Measurements from ENCODE around the gene SLC25A21. TPM values are rescaled to one million over a fixed set of nuclear protein-coding genes. Genes with fewer than 3 reads are reported as not detected.
A peak's percentile ranks its signal among the peaks of the same experiment; 100 is the strongest.

The SLC25A21 gene
- total and polyA plus RNA-seq, 9 donors = 0.57 to 1.6 (median 1.1) TPM; not detected in 1

GRCh38 chr14:37202265-37202664 is 29.9 kb upstream of the SLC25A21 start:
- 90 to 97% (median 92%) methylated on average over 2 of the region's 2 CpGs for WGBS, 3 donors
- DNase-seq = no peak
- intact Hi-C loops (cut with DNase I) = no loop called here

GRCh38 chr14:37201724-37202123 is 29.3 kb upstream of the SLC25A21 start:
- H3K36me3 ChIP-seq = no peaks in the 10 kb centered on the region
- H3K9me3 ChIP-seq = peaks cover 0 to 6% of the 10 kb centered on the region in 2 donors
- no peak overlapping the region for H3K27ac ChIP-seq
- 86 to 95% (median 92%) methylated on average over 2 of the region's 2 CpGs for WGBS, 3 donors
- no peak for DNase-seq
- H3K4me1 ChIP-seq (ENCODE audit: insufficient read depth) = peaks cover 1% of the 10 kb centered on the region
- no peak for TF ChIP-seq CTCF (IDR thresholded peaks at IDR 0.05)
- no peak for TF ChIP-seq EP300 (IDR thresholded peaks at IDR 0.05)
- no peak for TF ChIP-seq POLR2A (IDR thresholded peaks at IDR 0.05)
- no peaks in the 10 kb centered on the region for H3K27me3 ChIP-seq
- no peak overlapping the region for H3K4me3 ChIP-seq
- intact Hi-C loops (cut with DNase I) = no loop called here

More at GRCh38 chr14:37202265-37202664, 29.9 kb upstream of the SLC25A21 start:
- peaks cover 0 to 6% of the 10 kb centered on the region in 2 donors for H3K9me3 ChIP-seq
- no peak overlapping the region for H3K27ac ChIP-seq
- TF ChIP-seq POLR2A (IDR thresholded peaks at IDR 0.05) = no peak
- no peak for TF ChIP-seq EP300 (IDR thresholded peaks at IDR 0.05)
- no peak for TF ChIP-seq CTCF (IDR thresholded peaks at IDR 0.05)
- H3K4me3 ChIP-seq = no peak overlapping the region
- peaks cover 1% of the 10 kb centered on the region for H3K4me1 ChIP-seq (ENCODE audit: insufficient read depth)
- H3K36me3 ChIP-seq = no peaks in the 10 kb centered on the region
- H3K27me3 ChIP-seq = no peaks in the 10 kb centered on the region

- Histone ChIP-seq H3K9me3 (no peaks in the 10 kb centered on the region), H3K27me3 (no peaks in the 10 kb centered on the region), H3K4me1 (ENCODE audit: insufficient read depth) (peaks cover 1% of the 10 kb centered on the region), H3K4me3 (no peak overlapping the region), H3K27ac (peak overlapping the region in 1 of 2 donors; percentile 95), H3K36me3 (no peaks in the 10 kb centered on the region)
- 80 to 85% (median 84%) methylated on average over 5 of the region's 5 CpGs for WGBS, 3 donors
- TF ChIP-seq EP300 (IDR thresholded peaks at IDR 0.05) = no peak
- no peak for TF ChIP-seq POLR2A (IDR thresholded peaks at IDR 0.05)
- no peak for TF ChIP-seq CTCF (IDR thresholded peaks at IDR 0.05)
- intact Hi-C loops (cut with DNase I) = no loop called here
- DNase-seq = no peak
Observed at GRCh38 chr14:37198907-37199306, 26.5 kb upstream of the SLC25A21 start.

- whole genome bisulfite sequencing, 3 donors = 1 to 2% (median 2%) methylated on average over 11 of the region's 11 CpGs
- Histone ChIP-seq H3K4me1 (ENCODE audit: insufficient read depth) (peaks cover 1% of the 10 kb centered on the region), H3K9me3 (no peaks in the 10 kb centered on the region), H3K4me3 (peak overlapping the region; percentile 50), H3K27ac (peak overlapping the region; percentile 45 to 95), H3K36me3 (no peaks in the 10 kb centered on the region), H3K27me3 (no peaks in the 10 kb centered on the region)
- DNase-seq = no peak
- intact Hi-C loops (cut with DNase I) = no loop called here
- TF ChIP-seq CTCF (IDR thresholded peaks at IDR 0.05) (peak in 1 of 3 donors; percentile 13), POLR2A (IDR thresholded peaks at IDR 0.05) (no peak)
Observed at GRCh38 chr14:37198273-37198598, 25.8 kb upstream of the SLC25A21 start.

Measured in ovary (tissue), 9 donors.